Thoracic aorta (tissue), 2 donors: Measurements from ENCODE around the gene INPP5D. TPM values are rescaled to one million over a fixed set of nuclear protein-coding genes. Genes with fewer than 3 reads are reported as not detected.

ENCODE experiments used
- ATAC-seq: fragments of 150-250 bp; one replicate; pipeline ENCODE4 v1.8.0; 2017; ENCODE audit warnings: low read depth; ENCODE audit not compliant: insufficient number of reproducible peaks, low FRiP score
- DNase-seq: peaks from one replicate; pipeline ENCODE4 v3.0.0-alpha.2; 2020; ENCODE audit warnings: low spot score
- H3K27ac ChIP-seq, 2 donors: fragments of 200-600 bp; sonication (generic); 1 replicate in 1 of 2; 2 replicates in 1 of 2; pipeline ENCODE4 v1.5.1; 2016; ENCODE audit warnings: mild to moderate bottlenecking in 2 of 2, moderate library complexity in 2 of 2
- H3K27me3 ChIP-seq: fragments of 200-600 bp; sonication (generic); replicated peaks from 2 replicates; pipeline ENCODE4 v1.6.0; 2016; ENCODE audit warnings: mild to moderate bottlenecking; ENCODE audit not compliant: insufficient read depth
- H3K36me3 ChIP-seq: fragments of 200-600 bp; sonication (generic); one replicate; pipeline ENCODE4 v1.5.1; 2016
- H3K4me1 ChIP-seq, 2 donors: fragments of 200-600 bp; sonication (generic); 1 replicate in 1 of 2; 2 replicates in 1 of 2; pipeline versions ENCODE4 v1.5.1 to v1.6.0; 2016; ENCODE audit warnings: low read depth in 2 of 2, mild to moderate bottlenecking in 1 of 2; ENCODE audit not compliant: control insufficient read depth in 1 of 2
- H3K4me3 ChIP-seq: fragments of 200-600 bp; sonication (generic); 2 replicates; pipeline ENCODE4 v1.5.1; 2016; ENCODE audit warnings: mild to moderate bottlenecking
- H3K9me3 ChIP-seq: fragments of 200-600 bp; sonication (generic); 2 replicates; pipeline ENCODE4 v1.5.1; 2016
- total RNA-seq, 2 donors: library from RNA; depleted of rRNA; stranded (reverse); fragments of >200 nt; gene quantifications; one replicate each; pipeline versions ENCODE4 v1.1.0 to v1.2.3, GENCODE V29; 2016
- TF ChIP-seq, protein P1 (sequence below): fragments of 200-600 bp; sonication (generic); IDR thresholded peaks from one replicate; pipeline ENCODE4 v1.5.1; 2019; ENCODE audit warnings: antibody characterized with exemption

INPP5D gene
- total RNA-seq, 2 donors from 2014 or later = 24.2 to 49.7 TPM

DNA sequence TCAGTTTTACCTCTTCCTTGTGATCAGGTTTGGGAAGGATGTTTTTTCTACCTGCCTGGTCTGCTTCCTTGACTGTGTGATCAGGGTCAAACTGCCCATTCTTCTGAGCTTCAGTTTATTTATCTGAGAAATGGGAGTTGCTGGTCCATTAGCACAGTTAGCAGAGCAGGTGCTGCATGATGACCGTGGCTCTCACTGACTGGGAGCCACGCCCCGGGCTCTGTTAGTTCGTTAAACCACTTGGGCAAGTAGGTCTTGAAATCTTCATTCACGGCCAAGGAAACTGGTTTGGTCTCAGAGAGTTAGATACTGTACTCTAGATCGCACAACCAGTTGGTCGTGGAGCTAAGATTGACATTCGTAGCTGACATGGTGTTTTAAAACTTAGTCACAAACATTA, 41.7 kb downstream of the INPP5D start:
- TF ChIP-seq, protein P1, sequence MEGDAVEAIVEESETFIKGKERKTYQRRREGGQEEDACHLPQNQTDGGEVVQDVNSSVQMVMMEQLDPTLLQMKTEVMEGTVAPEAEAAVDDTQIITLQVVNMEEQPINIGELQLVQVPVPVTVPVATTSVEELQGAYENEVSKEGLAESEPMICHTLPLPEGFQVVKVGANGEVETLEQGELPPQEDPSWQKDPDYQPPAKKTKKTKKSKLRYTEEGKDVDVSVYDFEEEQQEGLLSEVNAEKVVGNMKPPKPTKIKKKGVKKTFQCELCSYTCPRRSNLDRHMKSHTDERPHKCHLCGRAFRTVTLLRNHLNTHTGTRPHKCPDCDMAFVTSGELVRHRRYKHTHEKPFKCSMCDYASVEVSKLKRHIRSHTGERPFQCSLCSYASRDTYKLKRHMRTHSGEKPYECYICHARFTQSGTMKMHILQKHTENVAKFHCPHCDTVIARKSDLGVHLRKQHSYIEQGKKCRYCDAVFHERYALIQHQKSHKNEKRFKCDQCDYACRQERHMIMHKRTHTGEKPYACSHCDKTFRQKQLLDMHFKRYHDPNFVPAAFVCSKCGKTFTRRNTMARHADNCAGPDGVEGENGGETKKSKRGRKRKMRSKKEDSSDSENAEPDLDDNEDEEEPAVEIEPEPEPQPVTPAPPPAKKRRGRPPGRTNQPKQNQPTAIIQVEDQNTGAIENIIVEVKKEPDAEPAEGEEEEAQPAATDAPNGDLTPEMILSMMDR = no peak
- Histone ChIP-seq H3K9me3 (no peaks in the 10 kb centered on the region), H3K4me3 (no peak overlapping the region), H3K27me3 (no peaks in the 10 kb centered on the region), H3K4me1 (no peaks in the 10 kb centered on the region), H3K27ac (no peak overlapping the region), H3K36me3 (no peaks in the 10 kb centered on the region)
- ATAC-seq (no peak), DNase-seq (no peak)

DNA sequence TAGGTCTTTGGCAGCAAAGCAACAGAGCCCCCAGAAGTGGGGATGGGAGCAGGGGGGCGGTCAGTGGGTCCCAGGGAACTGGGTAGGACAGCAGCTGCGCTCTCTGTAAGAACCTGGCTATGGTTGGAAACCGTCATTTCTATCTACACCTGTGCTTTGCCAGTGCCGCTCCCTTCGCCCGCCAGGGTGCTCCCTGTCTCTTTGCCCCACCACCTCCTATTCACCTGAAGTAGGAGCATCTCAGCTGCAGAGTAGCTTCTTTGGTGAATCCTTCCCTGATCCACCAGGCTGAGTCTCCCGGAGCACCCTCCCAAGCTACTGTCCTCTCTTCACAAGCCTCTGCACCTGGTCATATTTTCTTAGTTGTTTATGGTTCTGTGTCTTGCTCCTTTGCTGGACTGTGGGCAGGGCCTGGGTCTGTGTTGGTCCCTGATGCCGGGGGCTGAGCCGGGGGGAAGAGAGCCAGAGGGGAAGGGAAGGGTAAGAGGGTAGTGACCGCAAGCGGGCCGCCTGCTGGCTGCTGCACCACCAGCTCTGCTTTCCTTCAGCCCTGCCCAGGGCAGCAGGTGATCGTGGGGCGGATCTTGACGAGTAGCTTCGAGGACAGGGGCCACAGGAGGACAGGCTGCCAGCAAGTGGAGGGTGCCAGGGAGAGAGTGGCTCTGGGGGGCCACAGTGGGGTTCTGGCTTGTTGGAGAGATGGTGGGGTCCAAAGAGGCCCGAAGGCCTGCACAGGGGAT, 45.2 kb downstream of the INPP5D start:
- Histone ChIP-seq H3K4me1 (peaks cover 0 to 4% of the 10 kb centered on the region in 2 donors), H3K36me3 (no peaks in the 10 kb centered on the region), H3K27me3 (no peaks in the 10 kb centered on the region), H3K9me3 (no peaks in the 10 kb centered on the region), H3K27ac (no peak overlapping the region), H3K4me3 (no peak overlapping the region)
- TF ChIP-seq, protein P1 = no peak
- no peak for DNase-seq
- no peak for ATAC-seq

DNA sequence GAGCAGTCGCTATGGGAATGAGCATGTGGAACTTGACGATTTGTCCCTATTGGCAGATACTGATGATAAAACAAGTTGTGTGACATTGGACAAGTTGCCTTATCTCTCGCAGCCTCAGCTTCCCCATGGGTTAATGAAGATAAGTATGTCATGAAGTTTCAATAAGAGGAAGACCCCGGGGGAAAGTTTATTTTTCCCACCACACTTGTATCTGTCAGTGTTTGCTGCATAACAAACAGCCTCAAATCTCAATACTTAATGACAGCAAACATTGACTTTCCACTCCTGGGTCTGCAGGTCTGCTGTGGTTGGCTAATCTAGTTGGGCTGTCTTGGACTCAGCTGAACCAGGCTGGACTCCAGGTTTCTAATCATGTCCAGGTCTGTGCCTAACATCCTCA, 45.8 kb downstream of the INPP5D start:
- Histone ChIP-seq H3K4me1 (peaks cover 0 to 4% of the 10 kb centered on the region in 2 donors), H3K9me3 (no peaks in the 10 kb centered on the region), H3K36me3 (no peaks in the 10 kb centered on the region), H3K27me3 (no peaks in the 10 kb centered on the region), H3K4me3 (no peak overlapping the region), H3K27ac (no peak overlapping the region)
- ATAC-seq (no peak), DNase-seq (no peak)
- TF ChIP-seq, protein P1 = no peak

DNA sequence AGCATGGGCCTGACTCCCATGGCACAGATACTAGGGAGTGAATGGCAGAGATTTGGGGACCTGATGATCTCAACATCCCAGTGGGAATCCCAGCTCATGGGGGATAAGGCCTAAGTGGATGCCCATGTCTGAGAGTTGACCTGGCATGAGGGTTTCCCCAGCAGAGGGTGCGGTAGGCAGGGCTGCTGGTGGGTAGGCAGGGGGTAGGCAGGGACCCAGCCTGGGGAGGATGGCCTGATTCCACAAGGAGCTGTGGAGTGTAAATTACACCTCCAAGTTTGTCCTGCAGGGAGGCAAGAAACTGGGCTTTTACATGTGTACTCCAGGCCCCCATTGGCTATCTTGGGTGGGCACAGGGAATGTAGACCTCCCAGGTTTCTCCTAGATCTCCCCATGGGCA, 46.9 kb downstream of the INPP5D start:
- ATAC-seq (no peak), DNase-seq (no peak)
- TF ChIP-seq, protein P1 = no peak

DNA sequence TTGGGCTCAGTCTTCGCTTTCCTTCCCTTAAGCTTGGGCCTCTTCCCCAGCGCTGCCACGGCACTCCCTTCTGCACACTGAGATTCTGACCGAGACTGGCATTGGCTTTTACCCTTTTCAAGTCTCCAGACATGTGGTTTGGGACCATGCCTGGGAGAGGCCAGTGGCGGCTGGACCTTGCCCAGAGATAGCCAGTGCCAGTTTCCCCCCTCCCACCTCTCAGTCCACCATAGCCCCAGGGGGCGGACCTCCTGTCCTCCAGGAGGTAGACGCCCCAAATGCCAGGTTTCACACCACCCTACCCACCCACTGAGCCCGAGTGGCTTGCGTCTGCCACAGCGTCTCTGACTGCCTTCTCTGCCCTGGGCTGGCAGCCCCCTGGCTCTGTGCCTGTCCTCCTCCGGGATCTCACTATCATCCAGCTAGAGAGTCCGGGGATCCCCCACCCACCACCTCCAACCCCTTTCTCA, 47.7 kb downstream of the INPP5D start:
- no peak overlapping the region for H3K4me3 ChIP-seq
- no peak overlapping the region for H3K27ac ChIP-seq
- TF ChIP-seq, protein P1 = no peak
- DNase-seq = no peak
- no peaks in the 10 kb centered on the region for H3K36me3 ChIP-seq
- H3K4me1 ChIP-seq = peaks cover 0 to 4% of the 10 kb centered on the region in 2 donors
- no peak for ATAC-seq
- H3K27me3 ChIP-seq = no peaks in the 10 kb centered on the region
- no peaks in the 10 kb centered on the region for H3K9me3 ChIP-seq

More for the DNA sequence above, 46.9 kb downstream of the INPP5D start:
- Histone ChIP-seq H3K36me3 (no peaks in the 10 kb centered on the region), H3K4me1 (peaks cover 0 to 4% of the 10 kb centered on the region in 2 donors), H3K9me3 (no peaks in the 10 kb centered on the region), H3K27ac (no peak overlapping the region), H3K4me3 (no peak overlapping the region), H3K27me3 (no peaks in the 10 kb centered on the region)
